ENCODE data around the gene PRPSAP2.

Gene PRPSAP2

GRCh38 chr17:18964018-18964351 lies 106.1 kb downstream of the PRPSAP2 start:
- no peak for DNase-seq

DNA sequence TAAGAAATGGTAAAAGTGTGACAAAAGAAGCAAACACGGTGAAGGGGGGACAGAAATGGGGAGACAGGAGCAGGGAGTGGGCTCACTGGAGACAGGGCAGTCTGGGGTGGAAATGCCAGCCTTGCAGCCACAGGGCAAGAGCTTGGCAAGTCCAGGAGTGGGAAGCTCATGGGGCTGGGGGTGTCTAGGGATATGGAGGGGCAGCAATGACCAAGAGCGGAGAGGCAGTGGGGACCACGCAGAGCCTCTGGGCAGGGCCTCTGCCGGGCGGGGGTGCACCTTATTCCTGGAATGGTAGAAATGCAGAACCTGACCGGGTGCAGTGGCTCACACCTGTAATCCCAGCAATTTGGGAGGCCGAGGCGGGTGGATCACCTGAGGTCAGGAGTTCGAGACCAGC lies 106.6 kb downstream of the PRPSAP2 start:
- DNase-seq: no peak

GRCh38 chr17:18965530-18966236 lies 107.8 kb downstream of the PRPSAP2 start:
- DNase-seq: peak in 1 of 3 experiments; percentile 12

- peak in 2 of 3 experiments; percentile 39 to 42 for DNase-seq
Measured at GRCh38 chr17:18966831-18967624, 109.1 kb downstream of the PRPSAP2 start.

DNA sequence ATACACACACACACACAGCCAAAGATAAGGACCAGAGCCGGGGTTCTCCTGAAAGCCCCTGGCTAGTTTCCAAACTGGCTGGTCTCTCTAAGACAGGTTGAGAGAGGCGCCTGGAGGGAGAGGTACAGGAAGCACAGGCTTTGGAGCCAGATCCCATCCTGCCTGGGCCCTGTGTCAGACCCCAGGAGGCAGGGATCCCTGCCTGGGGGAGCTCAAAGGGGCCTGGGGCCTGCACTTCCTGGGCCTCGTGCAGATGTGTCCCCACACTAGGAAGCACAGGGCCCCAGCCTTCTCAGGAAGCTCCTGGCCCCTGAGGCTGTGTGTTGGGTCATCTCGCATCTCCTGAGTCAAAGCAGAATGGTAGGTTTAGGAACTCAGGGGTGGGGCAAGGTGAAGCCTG lies 110.0 kb downstream of the PRPSAP2 start:
- no peak for DNase-seq

GRCh38 chr17:18968345-18968744 lies 110.4 kb downstream of the PRPSAP2 start:
- DNase-seq: no peak

- no peak for DNase-seq
Measured at GRCh38 chr17:18968945-18969887, 111.3 kb downstream of the PRPSAP2 start.

- no peak for DNase-seq
Measured at GRCh38 chr17:18970582-18971480, 112.9 kb downstream of the PRPSAP2 start.

DNA sequence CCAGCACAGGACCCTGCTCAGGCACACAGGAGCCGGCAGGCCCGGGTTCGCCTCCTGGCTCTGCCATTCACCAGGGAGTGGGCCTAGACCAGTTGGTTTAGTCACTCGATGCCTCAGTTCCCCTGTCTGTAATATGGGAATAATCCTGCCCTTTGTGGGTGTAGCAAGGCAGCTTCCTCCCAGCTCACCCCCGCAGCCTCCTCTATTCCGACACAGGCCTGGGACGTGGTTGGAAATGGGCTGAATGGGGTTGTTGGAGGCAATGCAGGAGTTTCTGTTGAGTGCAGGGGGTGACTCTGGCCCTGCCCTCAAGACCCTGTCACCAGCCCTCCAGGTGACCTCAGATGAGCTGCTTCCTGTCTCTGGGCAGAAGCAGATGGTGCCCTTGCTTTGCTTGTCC lies 113.9 kb downstream of the PRPSAP2 start:
- no peak for DNase-seq

DNA sequence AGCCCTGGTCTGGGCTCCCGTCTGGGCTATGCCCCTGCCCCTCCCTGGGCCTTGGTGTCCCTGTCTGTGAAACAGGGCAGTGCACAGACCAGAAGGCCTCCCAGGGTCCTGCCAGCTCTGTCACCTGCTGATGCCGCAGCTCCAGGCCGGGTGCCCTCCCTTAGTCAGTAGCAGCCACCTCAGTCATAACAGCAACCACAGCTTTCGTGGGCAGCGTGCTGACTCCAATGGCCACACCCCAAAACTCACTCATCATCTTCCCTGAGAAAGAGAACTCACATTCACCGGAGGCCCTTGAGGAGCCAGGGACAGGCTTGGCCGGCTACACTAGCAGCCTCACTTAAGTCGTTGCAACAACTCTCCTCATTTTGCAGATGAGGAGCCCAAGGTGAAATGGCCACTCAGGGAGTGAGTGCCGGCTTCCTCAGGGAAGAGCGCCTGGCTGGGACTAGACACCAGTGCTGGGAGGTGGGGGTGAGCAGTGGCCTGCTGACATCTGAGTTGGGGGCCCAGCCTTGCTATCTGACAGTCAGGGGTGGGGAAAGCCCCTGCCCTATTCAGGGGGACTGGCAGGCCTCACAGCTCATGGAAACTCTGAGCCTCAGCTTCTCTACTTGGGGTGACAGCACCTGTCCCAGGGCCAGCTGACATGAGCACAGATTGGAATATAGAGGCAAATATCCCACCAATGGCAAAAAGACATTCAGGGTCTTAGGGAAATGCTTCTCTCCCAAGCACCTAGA lies 116.6 kb downstream of the PRPSAP2 start:
- DNase-seq: no peak

GRCh38 chr17:18975597-18975996 lies 117.7 kb downstream of the PRPSAP2 start:
- DNase-seq: no peak

GRCh38 chr17:18976201-18976600 lies 118.3 kb downstream of the PRPSAP2 start:
- DNase-seq: no peak

DNA sequence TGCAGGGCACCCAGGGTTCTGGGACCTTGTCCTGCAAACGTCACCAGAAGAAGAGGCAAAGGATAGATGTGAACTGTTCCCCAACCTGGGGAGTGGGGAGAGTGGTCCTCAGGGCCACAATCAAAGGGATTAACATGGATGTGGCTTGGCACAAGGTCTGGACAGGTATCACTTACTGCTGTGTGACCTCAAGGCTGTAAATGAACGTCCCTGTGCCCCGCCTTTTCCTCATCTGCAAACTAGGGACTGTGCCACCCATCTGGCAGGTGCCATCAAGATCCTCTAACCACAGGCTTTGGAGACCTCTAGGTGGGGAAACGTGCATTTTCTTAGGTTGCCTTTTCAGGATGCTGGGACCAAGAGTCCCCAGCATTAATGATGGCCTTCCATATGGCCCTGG lies 119.1 kb downstream of the PRPSAP2 start:
- DNase-seq: no peak

DNA sequence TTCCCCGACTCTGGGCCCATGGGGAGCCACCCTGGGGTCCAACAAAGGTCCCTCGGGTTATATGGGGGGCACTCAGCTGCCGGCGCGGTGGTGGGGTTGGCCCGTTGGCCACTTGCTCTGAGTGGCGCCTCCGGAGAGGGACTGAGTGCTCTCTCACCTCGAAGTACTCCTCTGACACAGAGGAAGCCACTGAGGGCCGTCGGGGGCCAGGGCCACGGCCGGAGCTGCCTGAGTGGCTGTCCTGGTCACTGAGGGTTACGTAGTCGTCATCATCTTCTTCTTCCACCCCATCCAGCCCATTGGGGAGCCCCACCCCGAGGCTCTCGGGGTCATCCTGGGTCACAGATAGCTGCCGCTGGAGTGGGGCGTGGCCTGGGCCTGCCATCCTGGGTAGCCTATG lies 119.7 kb downstream of the PRPSAP2 start:
- no peak for DNase-seq

DNA sequence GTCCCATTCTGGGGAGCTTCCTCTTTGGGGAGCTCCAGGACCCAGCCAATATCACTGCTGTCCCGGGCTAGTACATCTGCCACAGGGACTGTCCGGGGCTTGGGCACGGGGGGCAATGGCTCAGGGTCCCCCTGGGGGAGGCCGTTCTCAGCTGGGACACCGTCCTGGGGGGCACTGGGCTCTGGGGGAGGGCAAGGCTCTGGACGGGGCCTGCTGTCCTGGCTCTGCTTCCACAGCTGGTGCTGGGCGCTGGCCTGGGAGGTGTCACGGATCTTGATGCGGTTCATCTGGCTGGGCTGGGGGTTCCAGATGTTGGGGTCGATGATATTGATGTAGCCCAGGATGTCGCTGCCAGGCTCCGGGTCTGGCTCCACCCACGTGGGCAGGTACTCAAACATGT lies 120.1 kb downstream of the PRPSAP2 start:
- no peak for DNase-seq

DNA sequence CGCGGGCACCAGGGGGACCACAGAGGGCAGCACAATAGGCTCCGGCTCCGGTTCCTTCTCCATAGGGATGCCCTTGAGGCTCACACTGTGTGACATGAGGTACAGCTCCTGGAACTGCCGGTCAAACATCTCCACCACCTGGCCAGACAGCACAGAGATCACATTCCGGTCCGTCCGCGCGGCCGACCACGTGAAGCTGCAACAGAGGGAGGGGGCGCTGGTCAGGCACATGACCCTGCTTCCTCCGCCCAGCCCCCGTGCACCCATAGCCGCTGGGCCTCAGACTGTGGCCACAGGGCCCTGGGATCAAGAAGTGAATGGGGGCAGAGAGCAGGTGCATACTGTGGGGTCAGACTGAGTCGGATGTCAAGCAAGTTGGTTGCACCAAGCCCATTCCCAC lies 120.7 kb downstream of the PRPSAP2 start:
- DNase-seq: no peak
